OCI-M1 (cell line): Measurements from ENCODE around the gene PPP1R12B.
"Not testable (repeated sequence)": the region's sequence is repeated elsewhere in the genome, so short reads cannot be mapped to it uniquely, and the experiment has no call there.

Experiments used
- DNase-seq: peaks from one replicate; lab custom pipeline; 2025; lab: John Stamatoyannopoulos, UW

The PPP1R12B gene

DNA sequence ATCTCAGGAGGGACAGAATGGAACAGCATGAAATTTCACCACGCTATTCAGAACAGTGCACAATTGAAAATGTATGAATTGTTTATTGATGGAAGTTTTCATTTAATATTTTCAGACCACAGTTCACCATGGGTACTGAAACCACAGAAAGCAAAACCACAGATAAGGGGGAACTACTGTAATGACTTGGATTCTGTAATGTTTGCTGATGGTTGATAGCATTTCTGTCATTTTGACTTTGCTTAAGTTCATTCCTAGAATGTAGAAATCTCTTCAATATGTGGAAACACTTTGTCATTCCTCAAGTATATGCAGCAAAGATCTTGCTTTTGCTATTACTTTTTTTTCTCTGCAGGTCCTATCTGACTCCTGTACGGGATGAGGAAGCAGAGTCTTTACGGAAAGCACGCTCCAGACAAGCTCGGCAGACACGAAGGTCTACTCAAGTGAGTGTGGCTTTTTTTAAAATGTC is 139.7 kb downstream of the PPP1R12B start:
- peak; percentile 82 for DNase-seq

DNA sequence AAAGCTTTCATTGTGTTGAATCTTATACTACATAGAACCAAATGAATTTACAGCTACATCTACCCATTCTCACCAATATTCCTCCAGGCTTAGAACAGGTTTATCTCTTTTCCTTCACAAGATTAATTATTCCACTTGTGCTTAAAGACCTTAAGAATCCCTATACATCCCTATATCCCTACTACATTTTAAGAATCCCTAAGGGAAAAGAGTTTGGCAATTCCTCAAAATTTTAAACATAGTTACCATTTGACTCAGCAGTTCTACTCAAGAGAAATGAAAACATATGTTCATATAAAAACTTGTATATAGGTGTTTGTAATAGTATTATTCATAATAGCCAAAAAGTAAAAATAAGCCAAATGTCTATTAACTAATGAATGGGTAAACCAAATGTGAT is 140.6 kb downstream of the PPP1R12B start:
- DNase-seq, result not testable (repeated sequence)

DNA sequence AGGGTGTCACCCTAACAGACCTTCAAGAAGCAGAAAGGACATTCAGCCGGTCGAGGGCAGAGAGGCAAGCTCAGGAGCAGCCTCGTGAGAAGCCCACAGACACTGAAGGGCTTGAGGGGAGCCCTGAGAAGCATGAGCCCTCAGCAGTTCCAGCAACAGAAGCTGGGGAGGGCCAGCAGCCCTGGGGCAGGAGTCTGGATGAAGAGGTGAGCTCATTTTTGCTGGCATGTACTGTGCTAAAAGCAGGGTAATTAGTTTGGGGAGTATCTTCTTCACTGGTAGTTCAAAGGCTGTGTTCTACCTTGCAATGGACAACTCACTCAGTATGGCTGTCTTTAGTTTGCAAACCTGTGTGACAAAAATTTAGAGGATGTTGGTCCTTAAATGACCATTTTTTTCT is 144.6 kb downstream of the PPP1R12B start:
- not testable (repeated sequence) for DNase-seq

DNA sequence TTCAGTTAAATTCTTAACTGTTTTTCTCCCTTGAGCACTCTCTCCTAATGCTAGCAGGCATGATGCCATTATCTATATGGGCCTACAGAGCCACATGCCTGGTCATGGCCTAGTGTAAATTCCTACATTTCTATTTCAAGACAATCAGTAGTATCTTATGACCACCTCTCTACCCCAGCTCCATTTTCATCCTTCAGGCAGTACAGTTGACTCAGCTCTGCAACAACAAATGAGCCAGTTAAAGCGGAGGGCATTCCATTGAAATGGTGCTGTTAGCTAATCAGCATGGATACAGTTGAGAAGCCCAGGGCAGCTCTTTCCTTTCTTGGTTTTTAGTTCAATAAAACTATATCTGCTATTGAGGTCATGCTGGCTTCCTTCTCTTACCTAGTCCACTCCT is 150.0 kb downstream of the PPP1R12B start:
- no peak for DNase-seq

DNA sequence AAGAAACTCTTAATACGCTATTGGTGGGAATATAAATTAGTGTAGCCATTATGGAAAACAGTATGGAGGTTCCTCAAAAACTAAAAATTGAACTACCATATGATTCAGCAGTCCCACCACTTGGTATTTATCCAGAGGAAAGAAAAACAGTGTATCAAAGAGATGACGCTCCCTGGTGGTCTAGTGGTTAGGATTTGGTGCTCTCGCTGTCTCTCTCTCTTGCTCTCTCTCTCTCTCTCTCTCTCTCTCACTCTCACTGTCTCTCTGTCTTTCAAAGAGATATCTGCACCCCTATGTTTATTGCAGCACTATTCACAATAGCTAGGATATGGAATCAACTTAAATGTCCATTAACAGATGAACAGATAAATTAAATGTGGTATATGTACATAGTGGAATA is 151.5 kb downstream of the PPP1R12B start:
- not testable (repeated sequence) for DNase-seq

DNA sequence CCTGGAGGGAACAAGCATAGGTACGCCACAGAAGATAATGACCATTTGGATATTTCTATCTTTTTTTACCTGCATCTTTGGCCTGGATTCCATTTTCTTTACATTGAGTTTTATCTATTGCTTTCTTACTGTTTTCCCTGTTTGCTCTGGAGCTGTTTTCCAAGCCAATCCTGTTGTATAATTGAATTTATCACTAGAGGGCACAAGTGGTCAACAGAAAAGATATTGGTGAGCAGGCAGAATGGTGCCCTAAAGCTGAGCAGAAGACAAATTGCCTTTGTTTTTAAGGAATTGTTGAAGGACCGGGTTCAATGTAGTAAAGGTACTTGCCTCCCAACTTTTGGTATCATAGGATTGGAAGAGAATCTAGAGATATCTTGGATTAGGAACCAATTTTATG is 152.8 kb downstream of the PPP1R12B start:
- DNase-seq, result peak; percentile 70

DNA sequence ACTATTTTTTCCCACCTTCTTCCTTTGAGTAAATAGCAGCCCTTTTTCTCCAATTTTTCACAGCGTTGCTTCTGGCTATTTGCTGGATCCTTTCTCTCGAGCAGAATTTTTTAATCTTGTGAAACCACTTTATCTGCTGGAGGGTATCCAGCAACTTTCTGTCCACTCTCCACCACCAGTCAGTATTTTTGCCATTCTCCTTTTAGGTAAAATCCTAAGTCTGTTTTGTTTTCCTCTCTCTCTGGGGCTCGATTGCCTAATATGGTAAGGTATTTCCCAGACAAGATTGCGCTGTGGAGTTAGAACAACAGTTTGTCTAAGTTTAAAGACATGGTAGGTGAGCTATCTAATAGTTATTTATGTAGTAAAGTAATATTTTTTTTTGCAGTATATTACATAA is 156.9 kb downstream of the PPP1R12B start:
- DNase-seq, result no peak

DNA sequence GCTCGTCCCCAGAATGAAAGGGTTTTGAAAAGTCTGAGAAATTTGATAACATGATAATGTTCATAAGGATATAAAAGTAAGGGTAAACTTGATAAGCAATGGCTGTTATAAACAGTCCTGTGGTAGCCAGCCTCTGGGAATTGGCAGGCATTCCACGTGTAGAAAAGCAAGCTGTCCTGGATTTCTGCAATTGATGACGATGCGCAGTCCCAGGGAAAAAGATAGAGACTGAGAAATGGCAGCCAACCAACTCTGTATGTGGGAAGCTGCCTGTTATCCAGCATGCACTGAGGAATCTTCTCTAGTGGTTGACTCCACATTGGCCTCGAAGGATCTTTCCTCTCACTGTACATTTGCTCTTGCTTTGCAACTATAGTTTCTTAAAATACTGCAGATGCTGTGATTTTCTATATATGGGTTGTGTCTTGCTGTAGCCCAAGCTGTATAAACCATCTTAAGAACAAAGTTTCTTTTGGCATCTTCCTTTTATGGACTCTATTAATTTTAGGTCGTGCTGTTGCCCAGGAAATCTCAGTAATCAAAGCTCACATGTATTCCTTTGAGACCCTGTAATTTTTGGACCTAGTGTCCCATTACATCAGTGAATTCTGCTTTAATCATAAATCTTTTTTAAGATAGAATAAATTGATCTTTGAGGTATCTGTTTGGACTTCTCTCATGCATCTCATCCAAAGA is 157.5 kb downstream of the PPP1R12B start:
- DNase-seq, result not testable (repeated sequence)

DNA sequence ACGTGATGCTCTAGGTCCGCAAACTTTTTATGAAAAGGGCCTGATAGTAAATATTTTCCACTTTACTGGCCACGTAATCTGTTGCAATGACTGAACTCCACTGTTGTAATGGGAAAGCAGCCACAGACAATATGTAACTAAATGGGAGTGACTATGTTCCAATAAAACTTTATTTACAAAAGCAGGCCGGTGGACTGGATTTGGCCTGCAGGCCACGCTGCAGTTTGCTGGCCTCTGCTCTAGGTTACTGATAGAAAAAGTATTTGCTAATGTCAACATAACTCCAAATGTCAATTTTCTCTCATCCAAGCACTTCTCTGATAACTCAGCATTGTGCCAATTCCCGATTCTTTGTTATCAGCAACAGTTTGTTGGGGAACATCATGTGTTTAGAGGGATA is 160.4 kb downstream of the PPP1R12B start:
- not testable (repeated sequence) for DNase-seq

DNA sequence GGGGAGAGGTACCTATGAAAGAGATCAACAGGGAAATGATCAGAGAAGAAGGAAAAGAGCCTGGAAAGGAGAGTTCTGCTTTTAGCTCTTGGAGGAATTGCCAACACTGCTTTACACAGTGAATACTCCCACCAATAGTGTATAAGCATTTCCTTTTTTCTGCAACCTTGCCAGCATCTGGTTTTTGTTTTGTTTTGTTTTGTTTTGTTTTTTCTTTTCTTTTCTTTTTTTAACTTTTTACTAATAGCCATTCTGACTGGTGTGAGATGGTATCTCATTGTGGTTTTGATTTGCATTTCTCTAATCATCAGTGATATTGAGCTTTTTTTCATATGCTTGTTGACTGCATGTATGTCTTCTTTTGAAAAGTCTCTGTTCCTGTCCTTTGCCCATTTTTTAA is 165.4 kb downstream of the PPP1R12B start:
- DNase-seq, result not testable (repeated sequence)

DNA sequence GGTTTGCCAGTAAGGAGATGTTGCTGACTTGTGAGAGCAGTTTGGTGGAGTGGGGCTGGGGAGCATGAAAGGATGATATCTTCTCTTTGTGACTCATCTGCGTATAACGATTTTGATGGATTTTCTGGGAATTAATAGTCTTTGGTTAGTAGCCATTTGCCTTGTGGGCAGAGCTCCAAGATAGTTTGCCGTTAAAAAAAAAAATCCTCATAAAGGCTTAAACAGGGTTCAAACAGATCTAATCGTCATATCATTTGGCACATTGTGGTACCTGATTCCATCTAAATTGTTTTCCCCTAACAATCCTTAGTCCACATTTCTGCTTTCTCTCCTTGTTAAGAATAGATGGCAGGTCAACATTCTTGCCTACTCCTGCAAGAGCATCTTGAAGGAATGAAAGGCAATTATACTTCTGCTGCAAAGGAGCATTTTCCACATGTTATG is 168.0 kb downstream of the PPP1R12B start:
- no peak for DNase-seq

DNA sequence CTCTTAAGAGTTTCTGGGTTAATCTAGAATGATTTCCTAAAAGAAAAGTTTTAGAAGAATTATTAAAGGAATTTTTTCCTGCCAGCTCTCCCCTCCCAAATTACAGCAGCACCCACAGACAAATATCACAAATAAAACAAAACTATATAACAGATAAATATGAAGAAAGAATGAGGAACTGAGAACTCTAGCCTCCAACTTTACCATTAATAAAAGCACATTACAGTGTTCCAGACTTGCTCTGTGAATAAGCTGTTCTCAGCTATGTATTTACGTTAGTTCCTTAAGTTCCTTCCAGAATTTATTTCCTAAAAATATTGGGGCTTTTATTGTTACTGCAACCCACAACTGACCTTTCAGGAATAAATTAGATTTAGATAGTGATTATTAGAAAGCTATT is 168.6 kb downstream of the PPP1R12B start:
- DNase-seq, result not testable (repeated sequence)

DNA sequence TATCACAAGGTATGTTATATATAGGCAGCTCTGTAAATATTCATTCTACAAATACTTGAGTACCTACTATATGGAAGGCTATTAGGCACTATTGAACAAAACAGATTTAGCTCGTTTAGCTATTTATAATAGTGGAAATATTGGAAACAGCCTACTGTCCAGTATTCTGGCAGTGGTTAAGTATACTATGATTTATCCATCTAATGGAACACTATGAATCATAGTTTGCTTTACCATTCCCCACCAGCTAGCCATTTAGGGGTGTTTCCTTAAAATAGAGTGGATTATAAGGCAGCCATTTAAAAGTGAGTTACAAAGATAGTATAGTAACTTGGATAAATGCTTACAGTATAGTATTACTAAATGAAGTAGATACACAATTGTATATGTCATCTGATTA is 169.7 kb downstream of the PPP1R12B start:
- DNase-seq, result not testable (repeated sequence)

DNA sequence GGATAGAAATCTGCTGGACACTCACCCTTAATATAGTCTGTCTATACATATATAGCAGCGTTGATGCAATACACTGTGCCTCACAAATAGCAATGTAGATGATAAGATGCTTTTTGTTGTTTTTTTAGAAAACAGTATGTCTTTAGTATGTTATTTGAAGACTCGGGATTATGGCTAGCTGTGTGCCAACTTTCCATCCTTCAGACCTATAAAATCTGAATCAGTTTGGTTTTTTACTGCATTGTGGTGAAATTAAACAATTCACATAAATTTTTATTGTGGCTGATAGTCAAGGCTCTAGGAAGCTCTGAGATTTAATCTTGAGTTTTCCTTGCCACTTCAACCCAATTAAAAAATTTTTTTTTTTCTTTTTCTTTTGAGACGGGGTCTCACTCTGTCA is 170.4 kb downstream of the PPP1R12B start:
- DNase-seq, result not testable (repeated sequence)

DNA sequence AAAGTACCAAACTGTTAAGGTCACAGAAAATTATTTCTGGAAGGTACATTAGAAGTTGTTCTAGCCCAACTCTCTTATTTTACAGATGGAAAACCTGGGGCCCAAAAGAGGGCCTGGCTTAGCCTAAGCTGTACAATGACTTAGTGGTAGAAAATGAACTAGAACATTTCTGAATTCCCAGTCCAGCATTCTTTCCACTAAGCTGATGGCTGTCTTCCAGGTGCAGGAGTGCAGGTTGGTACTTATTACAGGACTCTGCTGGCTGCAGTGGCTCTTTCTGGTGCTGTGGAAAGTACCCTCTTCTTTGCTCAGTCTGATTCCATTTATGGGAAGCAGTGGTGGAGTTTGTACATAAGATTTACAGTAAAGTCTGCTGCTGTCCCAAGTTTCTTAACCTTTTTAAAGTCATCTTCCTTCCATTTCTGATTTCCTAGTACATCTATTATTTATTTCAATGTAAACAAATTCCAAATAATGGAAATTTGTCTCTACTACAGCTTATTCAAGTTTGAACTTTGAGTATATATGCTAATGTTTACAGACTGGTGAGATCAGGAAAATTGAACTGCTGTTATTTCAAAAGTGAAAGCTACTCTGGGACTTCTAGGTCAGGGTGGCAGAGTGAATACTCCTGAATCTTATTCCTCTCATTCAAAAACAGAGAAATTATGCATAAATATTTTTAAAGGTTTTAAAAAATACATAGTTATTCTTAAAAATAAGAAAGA is 171.8 kb downstream of the PPP1R12B start:
- not testable (repeated sequence) for DNase-seq

DNA sequence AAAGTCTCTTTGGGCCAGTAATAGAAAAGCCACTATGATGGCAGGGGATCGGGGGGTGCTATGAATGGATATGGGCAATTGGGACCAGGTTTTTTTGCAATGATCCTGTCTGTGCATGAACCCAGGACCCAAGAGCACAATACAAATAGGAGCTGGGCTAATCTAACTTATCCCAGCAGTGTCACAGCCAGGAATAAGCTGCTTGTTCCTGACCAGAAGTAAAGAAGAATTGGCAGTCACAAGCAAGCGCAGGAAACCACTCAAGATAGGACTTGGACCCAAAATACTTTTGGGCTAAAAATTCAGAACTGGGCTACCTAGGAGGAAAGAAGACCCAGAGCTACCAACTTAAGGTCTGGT is 172.3 kb downstream of the PPP1R12B start:
- not testable (repeated sequence) for DNase-seq

DNA sequence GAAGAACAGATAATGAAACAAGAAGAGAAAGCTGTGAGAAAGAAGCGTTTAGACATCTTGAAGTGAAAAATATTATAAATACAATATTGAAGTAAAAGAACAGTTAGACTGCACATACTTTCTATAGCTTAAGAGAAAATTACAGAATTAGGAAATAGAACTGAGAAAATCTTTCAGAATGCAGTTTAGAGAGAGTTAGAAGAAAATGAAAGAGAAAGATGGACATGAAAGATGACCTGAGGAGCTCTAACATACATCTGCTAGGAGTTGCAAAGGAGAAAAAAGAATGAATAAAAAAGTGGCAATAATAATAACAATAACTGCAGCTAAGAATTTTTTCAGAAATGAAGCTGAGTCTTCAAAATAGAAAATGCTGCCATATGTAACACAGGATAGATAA is 173.0 kb downstream of the PPP1R12B start:
- DNase-seq, result not testable (repeated sequence)

DNA sequence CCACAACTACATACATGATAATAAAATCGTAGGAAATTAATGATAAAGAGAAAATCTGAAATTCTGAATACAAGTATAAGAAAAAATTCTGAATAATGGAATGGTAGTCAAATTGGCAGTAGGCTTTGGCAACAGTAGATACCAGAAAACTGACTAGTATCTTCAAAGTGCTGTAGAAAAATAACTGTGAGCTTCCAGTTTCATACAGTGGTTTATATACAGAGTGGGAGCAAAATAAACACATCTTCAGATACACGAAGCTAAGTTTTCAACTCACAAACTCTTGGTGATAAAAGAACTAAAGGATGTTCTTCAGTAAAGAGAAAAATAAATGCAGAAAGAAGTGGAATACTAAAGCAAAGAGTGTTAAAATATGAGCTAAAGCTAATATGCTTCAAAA is 173.4 kb downstream of the PPP1R12B start:
- DNase-seq, result no peak

DNA sequence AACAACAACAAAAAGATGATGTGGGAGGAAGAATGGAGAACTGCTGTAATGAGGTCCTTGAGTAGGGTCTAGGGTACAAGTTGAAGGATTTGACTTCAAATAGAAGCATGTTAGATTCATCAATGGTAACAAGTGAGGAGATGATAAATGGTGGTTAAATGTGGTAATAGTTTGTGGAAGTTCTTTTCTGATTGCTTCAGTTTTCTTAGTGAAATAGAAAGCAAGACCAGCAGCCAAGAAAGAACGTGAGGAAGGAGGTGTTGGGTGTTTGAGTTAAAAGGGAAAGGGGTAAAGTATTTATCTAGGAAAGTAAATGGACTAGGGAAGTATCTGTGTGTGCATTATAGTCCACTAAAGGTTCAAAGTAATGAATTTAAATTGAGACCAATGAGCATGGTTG is 177.6 kb downstream of the PPP1R12B start:
- DNase-seq, result not testable (repeated sequence)

DNA sequence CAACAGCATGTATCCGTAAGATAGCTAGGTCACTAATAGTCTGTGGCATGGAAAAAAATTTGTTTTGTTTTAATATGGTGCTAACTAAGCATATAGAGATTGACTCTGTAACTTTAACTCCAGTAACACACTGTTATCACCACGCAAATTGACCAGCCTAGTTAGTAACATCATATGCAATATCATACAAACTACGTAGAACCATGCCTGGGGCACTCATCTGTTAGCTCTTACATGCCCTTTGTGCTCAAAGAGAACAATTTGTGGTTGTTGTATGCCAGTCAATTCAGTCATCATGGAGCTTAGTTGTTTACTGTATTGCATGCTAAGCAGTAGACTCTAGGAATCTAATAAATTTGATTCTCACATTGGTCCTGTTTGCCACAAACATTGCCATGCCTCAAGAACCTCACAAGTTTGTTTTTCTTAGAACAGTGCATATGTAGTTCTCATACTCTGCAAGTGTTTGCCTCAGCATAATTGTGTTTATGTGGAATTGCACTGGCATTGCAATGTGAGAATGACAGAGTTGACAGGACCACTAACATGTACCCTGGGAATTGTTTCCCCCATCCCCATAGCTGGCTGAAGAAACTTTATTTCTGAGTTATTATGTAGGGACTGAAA is 179.7 kb downstream of the PPP1R12B start:
- DNase-seq, result not testable (repeated sequence)

DNA sequence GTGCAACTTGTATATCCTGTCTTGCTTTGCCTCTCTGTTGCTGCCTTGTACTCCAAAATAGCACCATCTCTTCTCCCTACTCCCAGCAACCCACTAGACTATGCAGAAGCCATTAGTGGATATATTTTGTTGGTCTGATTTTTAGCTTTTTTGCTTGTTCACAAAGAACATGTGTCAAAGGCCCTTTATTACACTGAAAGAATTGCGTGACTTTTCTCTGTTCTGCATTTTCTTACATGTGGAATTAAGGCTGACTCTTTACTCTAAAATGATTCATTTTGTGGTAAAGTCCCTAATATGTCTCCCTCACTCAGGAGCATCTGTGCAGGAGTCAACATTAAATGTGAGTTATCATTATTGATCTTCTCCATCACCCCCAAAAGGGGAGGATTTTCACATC is 182.2 kb downstream of the PPP1R12B start:
- not testable (repeated sequence) for DNase-seq

DNA sequence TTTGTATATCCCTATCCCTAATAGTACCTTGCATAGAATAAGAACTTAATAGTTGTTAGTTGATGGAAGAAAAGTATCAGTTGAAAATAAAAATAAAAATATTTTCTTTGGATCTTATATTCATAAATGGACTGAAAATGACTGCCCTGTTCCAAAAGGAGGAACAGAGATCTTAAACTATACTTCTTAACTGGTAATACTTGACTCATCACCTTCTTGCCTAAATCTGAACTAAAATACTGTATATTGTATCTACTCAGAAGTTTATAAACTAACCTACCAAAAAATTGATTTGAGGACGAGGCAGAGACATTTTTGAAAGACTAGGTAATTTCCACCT is 182.9 kb downstream of the PPP1R12B start:
- no peak for DNase-seq
